Progenitor cell of endocrine pancreas (in vitro differentiated cells): ENCODE results near the gene EED. TPM values are rescaled to one million over a fixed set of nuclear protein-coding genes. Genes with fewer than 3 reads are reported as not detected.
"Not testable (repeated sequence)": the region's sequence is repeated elsewhere in the genome, so short reads cannot be mapped to it uniquely, and the experiment has no call there.

ENCODE experiments used
- DNase-seq: peaks from one replicate; pipeline ENCODE4 v3.0.0; 2021; ENCODE audit warnings: low spot score; ENCODE audit not compliant: unreplicated experiment
- H3K27ac Mint-ChIP-seq: 2 replicates; pipeline ENCODE4 v1.8.0; 2021; ENCODE audit warnings: mild to moderate bottlenecking, moderate library complexity, mixed read lengths
- H3K27me3 Mint-ChIP-seq: 2 replicates; pipeline ENCODE4 v1.8.0; 2021; ENCODE audit warnings: mixed read lengths
- H3K36me3 Mint-ChIP-seq: 2 replicates; pipeline ENCODE4 v1.8.0; 2022; ENCODE audit warnings: mixed read lengths; ENCODE audit not compliant: insufficient read depth
- H3K4me1 Mint-ChIP-seq: 2 replicates; pipeline ENCODE4 v1.8.0; 2021; ENCODE audit warnings: low read depth, mixed read lengths
- H3K4me3 Mint-ChIP-seq: 2 replicates; pipeline ENCODE4 v1.8.0; 2021; ENCODE audit warnings: low read depth, mild to moderate bottlenecking, moderate library complexity, mixed read lengths
- H3K9me3 Mint-ChIP-seq: 2 replicates; pipeline ENCODE4 v1.8.0; 2021; ENCODE audit warnings: low read depth, mixed read lengths
- CTCF ChIP-seq: fragments of 200-600 bp; sonication (generic); IDR thresholded peaks from one replicate; pipeline ENCODE4 v1.5.0; 2021; ENCODE audit warnings: antibody characterized with exemption, mild to moderate bottlenecking; ENCODE audit not compliant: unreplicated experiment
- total RNA-seq: library from RNA; stranded (reverse); gene quantifications from 2 replicates; pipeline ENCODE4 v1.2.1, GENCODE V29; 2021

Gene EED
- total RNA-seq, 1 donor from 2014 or later = 34.6 TPM

- DNase-seq = no peak
- peaks cover 17% of the 10 kb centered on the region for H3K4me1 Mint-ChIP-seq
- H3K27ac Mint-ChIP-seq = peak overlapping the region; percentile 99
- H3K36me3 Mint-ChIP-seq = peaks cover 9% of the 10 kb centered on the region
- no peaks in the 10 kb centered on the region for H3K9me3 Mint-ChIP-seq
- peak overlapping the region; percentile 100 for H3K4me3 Mint-ChIP-seq
- H3K27me3 Mint-ChIP-seq = no peaks in the 10 kb centered on the region
- TF ChIP-seq CTCF = no peak
Observed at GRCh38 chr11:86301742-86302091, 57.2 kb downstream of the EED start.

GRCh38 chr11:86302092-86302793 is 57.7 kb downstream of the EED start, which contains the start of gene HIKESHI:
Gene HIKESHI (plus strand): TSS chr11:86302240. CDS start chr11:86302449, 209 bp downstream.
- Mint-ChIP-seq H3K4me3 (peak within 1 kb of the TSS; percentile 100), H3K27me3 (no peaks in the 10 kb centered on the region), H3K27ac (peak within 1 kb of the TSS; percentile 99), H3K4me1 (peaks cover 17% of the 10 kb centered on the region), H3K36me3 (peaks cover 9% of the 10 kb centered on the region), H3K9me3 (no peaks in the 10 kb centered on the region)
- DNase-seq = peak; percentile 76
- no peak for TF ChIP-seq CTCF

- no peaks in the 10 kb centered on the region for H3K9me3 Mint-ChIP-seq
- no peak for TF ChIP-seq CTCF
- DNase-seq = no peak
- peak overlapping the region; percentile 100 for H3K4me3 Mint-ChIP-seq
- H3K27ac Mint-ChIP-seq = peak overlapping the region; percentile 71
- peaks cover 9% of the 10 kb centered on the region for H3K36me3 Mint-ChIP-seq
- H3K4me1 Mint-ChIP-seq = peaks cover 17% of the 10 kb centered on the region
- no peaks in the 10 kb centered on the region for H3K27me3 Mint-ChIP-seq
Observed at GRCh38 chr11:86303257-86303656, 58.7 kb downstream of the EED start.

GRCh38 chr11:86308710-86309109 is 64.2 kb downstream of the EED start:
- H3K4me3 Mint-ChIP-seq, H3K27me3 Mint-ChIP-seq, DNase-seq, H3K4me1 Mint-ChIP-seq, H3K9me3 Mint-ChIP-seq, H3K27ac Mint-ChIP-seq: not testable (repeated sequence)
- H3K36me3 Mint-ChIP-seq = peaks cover 38% of the 10 kb centered on the region

- H3K27ac Mint-ChIP-seq = peak overlapping the region; percentile 0
- peaks cover 44% of the 10 kb centered on the region for H3K36me3 Mint-ChIP-seq
- no peaks in the 10 kb centered on the region for H3K27me3 Mint-ChIP-seq
- no peak for DNase-seq
- no peak for TF ChIP-seq CTCF
- H3K4me1 Mint-ChIP-seq = no peaks in the 10 kb centered on the region
- no peak overlapping the region for H3K4me3 Mint-ChIP-seq
- no peaks in the 10 kb centered on the region for H3K9me3 Mint-ChIP-seq
Observed at GRCh38 chr11:86313793-86314192, 69.2 kb downstream of the EED start.

- H3K27ac Mint-ChIP-seq = no peak overlapping the region
- no peaks in the 10 kb centered on the region for H3K9me3 Mint-ChIP-seq
- peaks cover 38% of the 10 kb centered on the region for H3K36me3 Mint-ChIP-seq
- DNase-seq = no peak
- TF ChIP-seq CTCF = no peak
- no peaks in the 10 kb centered on the region for H3K27me3 Mint-ChIP-seq
- no peaks in the 10 kb centered on the region for H3K4me1 Mint-ChIP-seq
- no peak overlapping the region for H3K4me3 Mint-ChIP-seq
Observed at GRCh38 chr11:86314636-86315035, 70.1 kb downstream of the EED start.
